ENCODE results near the gene HDAC9.
"Not testable (repeated sequence)": the region's sequence is repeated elsewhere in the genome, so short reads cannot be mapped to it uniquely, and the experiment has no call there.

Gene HDAC9

DNA sequence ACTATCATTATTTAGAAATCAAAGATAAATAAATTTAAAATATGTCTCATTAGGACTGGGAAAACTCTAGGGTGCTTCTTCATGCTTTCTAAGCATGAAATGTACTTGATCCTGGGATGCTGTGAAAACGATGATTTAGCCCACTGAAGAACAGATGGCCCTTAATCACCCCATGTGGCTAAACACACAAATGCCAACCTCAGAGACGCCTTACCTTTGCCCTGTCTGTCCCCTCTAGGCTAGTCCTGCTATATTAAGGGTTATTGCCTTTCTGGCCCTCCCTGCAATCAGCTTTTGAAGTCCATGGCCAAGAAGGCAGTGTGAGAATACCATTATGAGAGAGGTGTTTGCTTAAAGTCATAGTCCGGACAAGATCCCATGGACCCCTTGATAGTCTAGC is 404.7 kb downstream of the HDAC9 start:
- no peak for DNase-seq (ENCODE audit: low read depth)

DNA sequence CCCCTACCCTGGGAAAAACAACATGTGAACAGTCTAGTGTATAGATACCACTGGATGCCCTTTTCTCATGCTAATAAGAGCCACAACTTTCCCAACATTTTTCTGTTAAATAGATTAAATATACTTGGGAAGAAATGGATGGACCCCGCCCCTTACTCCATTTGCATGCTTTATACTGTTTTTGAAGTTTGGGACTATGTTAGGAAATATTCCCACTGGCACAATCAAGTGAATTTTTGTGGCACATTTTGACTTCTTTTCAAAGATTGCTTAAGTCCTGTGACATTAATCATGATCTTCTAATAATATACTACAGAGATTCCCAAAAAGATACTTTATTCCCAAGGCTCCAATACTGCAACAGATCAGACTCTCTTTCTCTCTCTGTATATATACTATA is 405.3 kb downstream of the HDAC9 start:
- peak; percentile 48 for DNase-seq (ENCODE audit: low read depth)

DNA sequence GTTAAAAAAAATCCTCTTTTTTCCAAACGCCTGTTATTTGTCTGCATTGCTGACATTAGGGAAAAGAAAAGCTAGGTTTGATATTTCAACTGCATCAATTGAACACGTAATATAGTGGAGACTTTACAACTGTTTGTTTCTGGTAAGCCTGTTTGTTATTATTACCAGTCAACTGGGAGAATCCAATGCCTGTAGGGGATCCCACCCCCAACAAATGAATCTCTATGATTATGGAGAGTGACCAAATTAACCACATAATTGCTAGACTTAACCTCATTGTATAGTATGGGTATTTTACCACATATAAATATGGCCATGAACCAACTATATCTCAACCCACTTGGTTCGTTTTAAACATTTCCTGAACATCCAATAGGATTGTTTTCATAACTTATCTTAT is 405.8 kb downstream of the HDAC9 start:
- DNase-seq (ENCODE audit: low read depth) = no peak

DNA sequence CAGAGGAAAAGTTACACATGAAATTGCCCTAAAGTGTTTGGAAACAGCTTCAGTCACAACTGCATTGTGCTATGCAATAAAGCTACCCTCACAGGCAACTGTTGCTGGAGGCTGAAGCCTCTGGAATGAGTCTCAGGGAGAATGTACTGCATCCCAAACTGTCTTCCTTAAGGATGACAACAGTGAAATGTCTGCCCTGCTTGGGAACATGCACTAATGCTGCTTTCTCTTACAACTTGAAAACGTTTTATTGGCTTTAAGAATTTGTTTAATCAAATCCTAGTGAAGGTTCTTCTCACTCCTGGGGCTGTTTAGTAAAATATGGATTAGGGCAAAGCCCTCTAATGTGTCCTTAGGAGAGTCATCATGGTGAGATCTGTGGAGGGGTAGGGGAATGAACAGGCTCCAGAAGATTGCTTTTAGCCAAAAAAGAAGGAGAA is 406.5 kb downstream of the HDAC9 start:
- DNase-seq (ENCODE audit: low read depth) = no peak

DNA sequence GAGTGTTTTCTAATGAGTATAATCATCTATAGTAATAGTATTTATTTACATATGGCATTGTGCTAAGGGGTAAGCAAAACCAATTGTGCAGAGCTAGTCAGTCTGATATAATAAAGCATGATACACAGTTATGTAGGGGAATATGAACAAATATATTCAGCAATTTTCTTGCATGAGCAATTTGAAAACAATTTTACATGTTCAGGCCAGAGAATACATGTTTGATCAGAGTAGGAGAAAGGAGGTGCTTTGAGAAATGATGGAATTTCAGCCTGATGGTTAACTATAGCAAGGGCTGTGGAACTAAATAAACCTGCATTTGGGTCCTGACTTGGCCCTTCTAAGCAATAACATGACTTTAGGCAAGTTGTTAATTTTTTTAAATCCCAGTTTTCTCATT is 407.3 kb downstream of the HDAC9 start:
- DNase-seq (ENCODE audit: low read depth) = no peak

DNA sequence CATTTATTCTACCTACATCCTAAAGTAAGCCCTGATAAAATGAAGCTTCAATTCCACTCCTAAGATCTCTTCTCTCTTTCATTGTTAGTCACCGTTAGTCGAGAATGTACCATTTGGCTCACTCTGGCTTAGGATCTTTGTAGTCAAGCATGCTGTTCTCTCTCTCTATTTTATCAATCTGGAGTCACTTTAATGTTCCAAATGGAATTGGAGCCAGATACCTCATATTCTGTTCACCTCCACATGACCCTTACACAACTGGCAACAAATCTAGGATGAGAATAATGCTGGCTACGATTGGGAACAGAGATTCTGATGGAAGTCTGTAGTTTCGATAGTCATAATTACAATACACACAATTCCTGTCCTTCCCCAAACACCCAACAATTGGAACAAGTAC is 408.1 kb downstream of the HDAC9 start:
- DNase-seq (ENCODE audit: low read depth) = no peak

DNA sequence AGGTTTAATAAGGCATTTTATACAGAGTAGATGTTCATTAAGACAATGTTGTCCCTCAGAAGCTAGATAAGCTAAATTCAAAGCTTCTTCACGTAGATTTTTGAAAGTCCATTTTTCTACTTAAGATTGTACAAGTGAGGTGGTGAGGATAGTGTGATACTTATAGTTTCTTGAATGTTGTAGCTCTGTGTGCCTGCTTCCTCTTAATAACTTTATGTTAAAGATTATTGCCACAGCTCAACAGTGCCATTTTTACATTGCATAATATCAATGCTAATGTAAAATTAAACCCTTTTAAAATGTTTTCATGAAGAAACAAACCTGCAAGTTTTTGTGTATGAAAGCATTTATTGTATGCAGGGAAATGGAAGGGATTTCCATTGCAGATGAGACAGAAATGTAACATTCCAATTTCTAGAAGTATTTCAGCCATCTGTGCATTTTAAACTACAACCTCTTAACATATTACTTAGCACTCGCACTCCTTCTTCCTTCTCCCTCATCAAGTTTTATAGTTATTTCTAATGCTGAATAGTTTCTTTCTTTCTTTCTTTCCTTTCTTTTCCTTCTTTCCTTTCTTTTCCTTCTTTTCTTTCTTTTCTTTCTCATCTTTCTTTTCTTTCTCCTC is 409.9 kb downstream of the HDAC9 start:
- DNase-seq (ENCODE audit: low read depth) = no peak

DNA sequence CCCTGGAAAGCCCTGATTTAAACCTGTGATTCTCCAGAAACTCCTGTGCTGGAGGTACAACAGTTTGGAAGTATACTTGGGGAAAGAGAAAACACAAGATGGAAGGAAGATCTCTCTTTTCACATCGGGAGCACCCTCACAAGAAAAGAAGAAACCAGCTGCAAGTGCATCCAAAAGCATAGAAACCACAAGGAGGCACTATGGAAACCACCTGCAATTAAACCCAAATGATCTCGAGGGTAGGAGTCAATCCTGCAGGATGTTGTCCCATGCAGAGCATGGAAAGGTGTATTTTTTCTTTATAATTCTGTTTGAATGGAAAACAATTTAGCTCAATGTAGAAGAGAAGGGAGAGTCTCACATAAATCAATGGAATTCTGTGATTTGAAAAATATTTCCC is 411.4 kb downstream of the HDAC9 start:
- no peak for DNase-seq (ENCODE audit: low read depth)

DNA sequence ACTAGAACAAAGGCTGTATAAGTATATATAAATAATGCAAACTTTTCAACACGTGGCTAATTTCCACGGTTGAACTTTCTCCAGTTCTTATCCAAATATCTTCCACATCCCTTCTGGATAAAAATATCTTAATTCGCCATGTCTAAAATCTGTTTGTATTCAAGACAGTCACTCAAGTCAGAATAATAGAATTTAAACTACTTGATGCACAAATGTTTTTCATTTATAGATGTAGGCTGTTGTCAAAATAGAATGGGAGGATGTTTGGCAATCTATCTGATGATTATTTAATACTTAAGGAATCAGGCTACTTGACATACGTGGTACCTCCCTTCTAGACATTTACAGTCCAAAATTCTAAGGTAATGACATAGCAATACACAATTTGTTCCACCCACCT is 417.6 kb downstream of the HDAC9 start:
- DNase-seq (ENCODE audit: low read depth) = no peak

DNA sequence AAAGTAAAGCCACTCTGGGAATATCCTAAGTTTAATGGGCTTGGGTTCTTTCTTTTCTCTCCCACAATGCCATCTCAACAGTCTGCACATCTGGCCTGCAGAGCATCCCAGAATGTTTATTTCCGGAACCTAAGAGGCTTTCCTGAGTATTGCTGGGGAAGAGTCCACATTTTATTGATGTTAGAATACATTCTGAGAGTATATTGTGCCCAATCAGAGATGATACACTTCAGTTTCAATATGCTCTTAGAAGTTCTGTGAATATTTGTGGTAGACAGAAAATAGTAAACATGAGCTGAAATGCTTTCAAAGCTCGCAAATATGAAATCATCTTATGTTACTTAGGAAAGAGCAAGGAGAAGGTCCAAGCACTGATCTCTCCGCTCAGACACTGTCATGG is 421.3 kb downstream of the HDAC9 start:
- peak; percentile 63 for DNase-seq (ENCODE audit: low read depth)

DNA sequence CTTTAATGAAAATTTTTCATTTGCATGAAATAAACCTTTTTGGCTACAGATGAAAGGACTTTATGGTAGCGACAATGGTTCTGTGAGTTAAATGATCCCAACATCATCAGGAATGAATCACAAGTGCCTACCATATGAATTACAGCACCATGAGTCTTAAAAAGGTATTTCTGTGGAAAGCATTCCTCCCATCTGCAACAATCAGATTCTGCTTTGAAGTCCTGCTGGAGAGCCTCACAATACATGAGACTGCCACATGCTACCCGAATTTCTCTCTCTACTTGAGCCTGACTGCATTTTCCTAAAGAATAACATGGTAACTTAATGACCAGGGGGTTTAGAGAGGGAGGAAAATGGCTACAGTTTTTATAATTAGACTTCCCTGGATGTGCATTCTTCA is 431.6 kb downstream of the HDAC9 start:
- peak; percentile 33 for DNase-seq (ENCODE audit: low read depth)

DNA sequence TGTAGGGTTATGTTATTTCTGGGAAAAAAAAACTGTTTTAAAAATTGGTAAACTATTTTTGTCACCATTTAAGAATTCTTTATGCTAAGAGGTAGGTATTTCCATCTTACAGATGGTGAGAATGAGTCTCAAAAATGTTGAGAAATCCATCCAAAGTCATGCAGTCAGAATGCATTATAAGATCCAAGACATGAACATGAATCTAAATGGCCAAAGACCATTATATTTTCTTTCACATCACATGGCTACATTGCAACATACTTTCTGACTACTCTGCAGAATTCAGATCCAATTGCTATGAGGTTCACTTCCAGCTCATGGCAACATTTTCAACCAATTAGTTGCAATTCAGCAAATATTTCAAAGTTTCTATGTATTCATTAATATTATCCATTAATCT is 440.7 kb downstream of the HDAC9 start:
- peak; percentile 21 for DNase-seq (ENCODE audit: low read depth)

DNA sequence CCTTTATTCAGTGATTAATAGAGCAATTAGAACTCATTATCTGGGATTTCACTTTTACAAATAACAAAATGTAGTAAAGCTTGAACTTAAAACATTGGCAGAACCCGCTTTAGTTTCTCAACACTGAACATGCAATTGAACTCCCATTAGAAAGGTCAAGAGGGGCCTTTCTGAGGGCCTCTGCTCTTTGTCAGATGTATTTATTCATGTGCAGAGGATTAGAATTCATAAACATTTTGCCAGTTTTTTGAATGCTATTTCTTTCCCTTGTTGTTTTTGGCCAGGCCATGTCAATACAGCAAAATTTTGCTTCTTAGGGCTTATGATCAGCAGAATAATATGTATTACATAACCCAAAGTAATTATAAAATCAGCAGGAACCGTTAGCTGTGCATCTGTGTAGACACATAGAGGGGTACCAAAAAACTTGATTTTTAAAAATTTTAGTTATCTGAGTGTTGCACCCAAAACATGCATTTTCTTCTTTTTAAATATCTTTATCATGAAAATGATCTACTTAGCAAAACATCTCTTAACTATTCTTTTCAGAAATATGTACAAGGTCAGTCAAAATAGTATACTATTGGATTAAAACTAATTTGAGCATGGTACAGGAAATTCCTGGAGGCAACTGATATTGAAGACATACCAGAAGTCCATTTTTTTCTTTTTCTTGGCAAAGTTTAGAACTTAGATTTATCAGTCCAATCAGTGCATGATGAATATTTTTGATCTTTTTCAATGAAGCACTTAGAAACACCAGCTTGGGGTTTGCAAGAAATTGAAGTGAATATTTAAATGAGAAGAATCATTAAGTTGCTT is 444.4 kb downstream of the HDAC9 start:
- no peak for DNase-seq (ENCODE audit: low read depth)

DNA sequence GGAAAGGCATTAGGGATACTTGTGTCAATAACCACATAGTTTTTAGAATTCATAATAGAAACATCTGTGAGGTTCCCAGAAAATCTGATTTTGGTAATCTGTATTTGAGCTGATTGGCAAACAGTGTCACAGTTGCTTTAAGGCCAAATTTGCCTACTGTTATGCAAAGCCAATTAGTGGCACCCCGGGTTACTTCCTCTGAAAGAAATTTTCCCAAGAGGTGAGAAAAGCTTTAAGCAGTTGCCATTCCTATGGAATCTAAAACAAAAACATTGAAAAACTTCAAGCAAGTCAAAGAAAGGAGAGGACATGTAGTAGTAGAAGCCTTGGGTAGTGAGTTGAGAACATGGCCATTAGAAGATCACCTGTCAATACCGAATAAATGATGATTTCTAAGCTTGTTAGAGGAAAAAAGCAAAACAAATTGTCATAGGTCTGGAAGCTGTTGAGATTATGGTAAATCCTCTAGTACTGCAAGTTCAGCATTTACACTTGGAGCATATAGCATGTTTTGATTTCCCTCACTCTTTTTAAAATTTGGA is 445.1 kb downstream of the HDAC9 start:
- DNase-seq (ENCODE audit: low read depth) = no peak

DNA sequence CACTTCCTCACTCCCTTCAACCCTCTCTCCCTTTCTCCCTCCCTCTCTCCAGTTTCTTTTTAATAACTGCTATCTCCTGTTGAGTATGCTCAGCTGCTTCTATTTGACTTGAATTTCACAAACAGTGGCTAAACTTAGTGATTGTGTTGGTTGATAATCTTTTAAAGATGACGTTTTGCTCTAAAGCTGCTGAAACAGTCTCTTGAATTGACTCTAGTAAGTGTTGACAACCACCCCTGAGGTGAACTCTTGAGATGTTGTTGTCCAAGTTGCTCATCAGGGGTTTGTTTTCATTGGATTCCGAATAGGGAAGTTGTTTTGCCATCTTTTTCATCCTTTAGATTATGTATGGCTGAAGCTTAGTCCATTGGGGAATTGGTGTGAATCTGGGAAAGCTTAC is 445.7 kb downstream of the HDAC9 start:
- DNase-seq (ENCODE audit: low read depth) = no peak

DNA sequence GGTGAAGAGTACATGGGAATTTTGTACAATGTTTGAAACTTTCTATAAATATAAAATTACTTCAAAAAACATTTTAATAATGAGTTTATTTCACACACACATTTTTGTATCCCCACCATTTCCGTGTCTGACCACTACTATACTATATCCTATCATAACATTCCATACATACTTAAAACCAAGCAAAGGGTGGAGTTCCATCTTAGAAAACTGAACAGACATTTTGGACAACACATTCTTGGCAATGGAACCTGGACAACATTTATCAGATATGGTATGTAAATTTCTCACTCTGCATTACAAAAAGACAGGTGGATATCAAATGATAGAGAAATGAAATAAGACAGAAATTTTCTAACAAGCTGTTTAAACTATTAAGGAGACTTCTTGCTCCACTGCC is 453.0 kb downstream of the HDAC9 start:
- DNase-seq (ENCODE audit: low read depth) = no peak

DNA sequence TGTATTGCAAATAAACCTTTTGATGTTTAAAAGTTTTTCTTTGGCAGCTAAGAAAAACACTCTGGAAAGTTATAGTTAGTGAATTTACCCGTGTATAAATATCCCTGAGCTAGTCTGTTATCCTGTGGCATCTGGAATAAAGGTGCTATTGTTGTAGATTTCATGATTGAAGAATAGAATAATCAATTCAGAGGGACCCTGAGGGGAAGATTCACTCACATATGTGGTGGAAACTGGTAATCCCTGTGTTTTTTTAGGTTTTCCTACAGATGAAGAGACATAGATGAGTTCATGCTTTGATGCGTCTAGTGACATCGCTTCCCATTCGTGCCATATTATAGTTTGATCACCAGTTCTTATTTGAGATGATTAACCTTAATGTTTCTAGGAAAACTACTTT is 457.3 kb downstream of the HDAC9 start:
- DNase-seq (ENCODE audit: low read depth) = no peak

DNA sequence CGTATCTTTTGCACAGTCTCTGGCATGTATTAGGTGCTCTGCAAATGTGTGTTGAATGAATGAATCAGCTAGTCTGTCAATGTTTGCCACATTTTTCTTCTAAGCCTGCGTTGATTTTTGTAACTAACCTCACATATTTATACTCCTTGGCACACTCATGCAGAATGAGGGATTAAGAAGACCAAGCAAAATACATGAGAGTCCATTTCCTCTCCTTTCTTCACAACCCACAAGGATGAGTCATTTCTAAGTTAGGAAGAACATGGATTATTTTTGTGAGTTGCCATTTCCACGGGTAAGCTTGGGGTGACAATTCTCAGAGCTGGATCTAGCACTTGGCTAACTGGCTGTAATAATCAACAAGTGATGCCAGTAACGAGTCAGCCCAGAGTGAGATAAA is 463.1 kb downstream of the HDAC9 start:
- DNase-seq (ENCODE audit: low read depth) = peak; percentile 75

DNA sequence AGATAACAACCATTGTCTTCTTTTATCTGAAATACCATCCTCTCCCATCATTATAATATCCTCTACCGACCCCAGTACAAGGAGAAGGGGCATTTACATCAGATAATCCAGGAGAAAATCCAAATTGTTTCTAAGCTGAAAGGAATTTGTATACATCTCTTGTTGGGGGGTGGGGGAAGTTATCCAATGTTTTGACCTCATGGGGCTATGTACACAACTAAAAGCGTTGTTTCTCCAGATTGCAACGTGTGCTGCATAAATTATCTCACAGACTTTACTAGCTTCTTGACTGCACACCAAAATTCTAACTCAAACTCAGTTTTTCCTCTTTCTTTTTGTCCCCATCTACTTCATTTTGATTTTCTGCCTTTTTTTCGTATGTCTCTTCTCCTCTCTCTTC is 465.2 kb downstream of the HDAC9 start:
- no peak for DNase-seq (ENCODE audit: low read depth)

DNA sequence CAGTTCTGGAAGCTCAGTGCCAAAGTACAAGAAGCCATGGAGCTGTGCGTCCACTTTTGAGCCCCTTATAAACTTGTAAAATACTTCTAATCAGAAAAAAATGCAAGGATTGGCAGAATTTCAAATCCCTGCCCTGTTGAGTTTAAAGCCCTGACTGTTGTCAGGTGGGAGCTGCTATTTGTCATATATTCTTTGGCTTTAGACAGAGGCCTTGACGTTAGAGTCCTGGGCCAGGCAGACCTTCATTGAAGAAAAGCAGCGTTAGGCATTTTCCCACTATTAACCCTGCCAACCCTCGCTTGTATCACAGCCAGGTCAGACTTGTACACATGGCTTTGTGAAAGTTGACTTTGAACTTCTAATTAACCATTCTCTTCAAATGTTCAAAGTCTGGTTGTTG is 466.5 kb downstream of the HDAC9 start:
- no peak for DNase-seq (ENCODE audit: low read depth)

DNA sequence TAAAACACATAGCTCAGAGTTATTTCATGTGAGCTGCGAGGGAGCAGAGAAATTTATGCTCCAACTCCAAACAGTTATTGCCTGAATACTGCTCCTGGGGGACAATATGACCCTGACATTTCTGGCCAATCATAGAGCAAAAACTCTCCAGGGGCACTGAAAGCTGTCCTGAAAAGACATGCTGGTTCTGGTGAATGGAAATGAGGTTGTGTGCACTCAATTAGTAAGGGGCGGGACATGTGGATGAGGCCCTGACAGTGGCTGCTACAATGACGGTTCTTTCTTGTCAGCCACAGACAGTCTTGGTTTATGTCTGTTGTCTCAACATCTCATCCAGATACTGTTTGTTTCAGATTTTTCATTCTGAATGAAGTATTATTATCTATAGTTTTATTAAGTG is 470.1 kb downstream of the HDAC9 start:
- DNase-seq (ENCODE audit: low read depth) = no peak

DNA sequence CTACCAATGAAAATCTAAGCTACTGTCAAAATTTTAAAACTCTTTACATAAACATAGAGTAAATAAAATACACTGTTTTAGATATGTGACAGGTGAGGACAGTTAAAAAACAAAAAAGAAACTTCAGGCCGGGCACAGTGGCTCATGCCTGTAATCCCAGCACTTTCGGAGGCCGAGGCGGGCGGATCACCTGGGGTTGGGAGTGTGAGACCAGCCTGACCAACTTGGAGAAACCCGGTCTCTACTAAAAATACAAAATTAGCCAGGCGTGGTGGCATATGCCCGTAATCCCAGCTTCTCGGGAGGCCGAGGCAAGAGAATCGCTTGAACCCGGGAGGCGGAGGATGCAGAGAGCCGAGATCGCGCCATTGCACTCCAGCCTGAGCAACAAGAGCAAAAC is 472.2 kb downstream of the HDAC9 start:
- DNase-seq (ENCODE audit: low read depth) = not testable (repeated sequence)

DNA sequence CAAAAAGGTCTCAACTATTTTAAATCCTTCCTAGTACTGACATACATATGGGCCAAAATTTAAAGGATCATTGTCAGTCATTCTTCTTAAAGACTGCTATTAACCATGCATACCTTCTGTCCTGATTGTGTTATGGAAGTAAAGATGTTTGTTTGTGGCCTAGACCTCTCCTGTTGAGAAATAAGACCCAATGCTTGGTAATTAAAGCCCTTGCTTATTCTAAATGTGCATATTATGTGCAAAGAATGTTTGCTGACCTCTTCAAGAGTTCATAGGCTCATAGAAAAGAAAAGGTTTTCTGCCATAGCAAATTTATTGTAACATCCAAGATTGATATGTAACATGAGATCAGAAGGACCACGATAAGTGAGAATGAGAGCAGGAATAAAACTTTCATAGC is 476.3 kb downstream of the HDAC9 start:
- DNase-seq (ENCODE audit: low read depth) = no peak

DNA sequence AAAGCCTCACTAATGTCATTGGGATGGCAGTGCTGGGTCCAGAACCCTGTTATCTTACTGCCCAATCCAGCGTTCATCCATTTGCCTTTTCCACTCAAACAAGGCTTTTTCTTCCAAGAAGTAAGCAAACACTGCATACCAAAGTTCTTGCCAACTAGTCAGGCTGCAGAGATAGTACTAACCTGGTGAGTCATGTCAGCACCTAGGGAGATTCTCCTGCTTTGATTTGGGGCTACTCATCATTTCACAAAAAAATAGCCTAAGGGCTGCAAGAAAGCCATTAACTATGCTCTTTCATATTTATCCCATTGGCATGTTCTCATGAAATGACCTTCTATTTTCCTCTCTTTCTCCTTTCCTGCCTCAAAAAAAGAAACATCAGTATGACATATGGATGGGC is 479.3 kb downstream of the HDAC9 start:
- no peak for DNase-seq (ENCODE audit: low read depth)

Measured in GM04503 (cell line).